Peyer's patch (tissue), 4 donors: Measurements from ENCODE around the gene LITAFD.

Source experiments
- CTCF ChIP-seq, 6 experiments: fragments of 450-650 bp in 4 of 6; fragments of 200-600 bp in 2 of 6; sonication (generic) in 1 of 6; IDR thresholded peaks; one replicate each; pipeline ENCODE4 v1.5.1; 2017 to 2019; ENCODE audit warnings: antibody characterized with exemption in 6 of 6, mild to moderate bottlenecking in 3 of 6, moderate library complexity in 1 of 6
- POLR2A ChIP-seq, 2 donors: fragments of 450-650 bp; IDR thresholded peaks; one replicate each; pipeline ENCODE4 v1.5.1; 2017; ENCODE audit warnings: antibody characterized with exemption in 2 of 2, mild to moderate bottlenecking in 2 of 2, moderate library complexity in 2 of 2

DNA sequence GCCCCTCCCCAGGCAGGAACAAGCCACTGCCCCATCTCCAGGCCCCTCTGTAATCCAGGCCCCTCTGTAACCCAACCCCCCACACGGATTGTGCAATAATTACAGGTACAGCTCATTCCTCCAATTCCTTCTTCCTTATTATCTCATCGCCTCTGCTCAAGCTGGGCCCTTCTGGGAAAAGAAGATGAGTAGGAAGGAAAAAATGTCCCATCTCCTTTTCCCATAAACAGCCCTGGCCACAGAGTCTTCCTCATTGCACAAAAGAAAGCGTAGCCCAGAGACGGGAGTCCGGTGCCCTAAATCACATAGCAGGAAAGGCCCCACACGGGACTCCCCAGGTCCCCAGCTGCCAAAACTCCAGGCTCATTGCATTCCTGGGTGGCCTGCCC lies 3.6 kb upstream of the LITAFD start:
- TF ChIP-seq CTCF (IDR thresholded peaks at IDR 0.05): no peak
- TF ChIP-seq POLR2A (IDR thresholded peaks at IDR 0.05): no peak
